HEK293T (cell line): ENCODE data around the gene FLVCR1.

Experiments used
- BHLHE40 ChIP-seq: fragments of 450-650 bp; IDR thresholded peaks from 2 replicates; pipeline ENCODE4 v1.6.1; 2016; ENCODE audit warnings: mild to moderate bottlenecking, moderate library complexity, borderline replicate concordance
- CTBP1 ChIP-seq: fragments of 450-650 bp; IDR thresholded peaks from 2 replicates; pipeline ENCODE4 v1.6.1; 2016; ENCODE audit warnings: borderline replicate concordance
- FOXA1 ChIP-seq: fragments of 450-650 bp; IDR thresholded peaks from 2 replicates; pipeline ENCODE4 v1.6.1; 2016; ENCODE audit warnings: mild to moderate bottlenecking
- FOXK2 ChIP-seq: fragments of 450-650 bp; IDR thresholded peaks from 2 replicates; pipeline ENCODE4 v1.6.1; 2016; ENCODE audit warnings: mild to moderate bottlenecking
- FOXM1 ChIP-seq: fragments of 450-650 bp; IDR thresholded peaks from 2 replicates; pipeline ENCODE4 v1.6.1; 2017; ENCODE audit warnings: mild to moderate bottlenecking, borderline replicate concordance
- LEF1 ChIP-seq: fragments of 450-650 bp; IDR thresholded peaks from 2 replicates; pipeline ENCODE4 v1.6.1; 2017; ENCODE audit warnings: mild to moderate bottlenecking, borderline replicate concordance
- PKNOX1 ChIP-seq: fragments of 450-650 bp; IDR thresholded peaks from 2 replicates; pipeline ENCODE4 v1.6.1; 2016
- SP1 ChIP-seq: fragments of 450-650 bp; IDR thresholded peaks from 2 replicates; pipeline ENCODE4 v1.6.1; 2017
- ZNF384 ChIP-seq: fragments of 450-650 bp; IDR thresholded peaks from 2 replicates; pipeline ENCODE4 v1.6.1; 2016

- TF ChIP-seq SP1 (no peak), CTBP1 (no peak), LEF1 (no peak), FOXA1 (no peak), BHLHE40 (no peak), FOXK2 (no peak), FOXM1 (no peak), PKNOX1 (no peak), ZNF384 (no peak)
Measured at GRCh38 chr1:212926372-212926771, 68.3 kb downstream of the FLVCR1 start.
